Fibroblast of mammary gland (primary cell): Measurements from ENCODE around the gene MTMR10.

Experiments
- DNase-seq: peaks from one replicate; pipeline ENCODE4 v3.0.0-alpha.2; 2010; ENCODE audit warnings: low read depth
- H3K4me3 ChIP-seq: 2 replicates; pipeline ENCODE4 v1.5.1; 2011; ENCODE audit warnings: low read depth, mild to moderate bottlenecking, low read length, moderate library complexity; ENCODE audit not compliant: control insufficient read depth
- TF ChIP-seq, protein P1 (sequence below): conservative IDR thresholded peaks from 2 replicates; pipeline ENCODE4 v1.5.1; 2011; ENCODE audit warnings: low read depth, low read length, inconsistent platforms; ENCODE audit not compliant: control insufficient read depth, insufficient read depth

MTMR10 gene

DNA sequence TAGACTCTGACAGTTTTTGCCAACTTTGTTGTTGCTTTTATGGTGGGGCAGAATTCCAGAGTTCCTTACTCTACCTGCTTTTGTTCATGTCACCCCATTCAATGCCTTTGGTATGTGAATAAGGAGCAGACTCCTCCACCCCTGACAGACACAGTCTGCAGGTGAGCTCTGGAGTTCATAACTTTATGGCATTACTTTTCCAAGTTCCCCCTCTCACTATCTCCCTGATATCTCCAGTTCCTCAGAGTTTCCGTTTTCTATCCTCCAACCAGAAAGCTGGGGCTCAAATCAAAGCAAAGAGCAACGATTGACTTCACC, 23.1 kb upstream of the MTMR10 start:
- no peak for DNase-seq
- TF ChIP-seq, protein P1, sequence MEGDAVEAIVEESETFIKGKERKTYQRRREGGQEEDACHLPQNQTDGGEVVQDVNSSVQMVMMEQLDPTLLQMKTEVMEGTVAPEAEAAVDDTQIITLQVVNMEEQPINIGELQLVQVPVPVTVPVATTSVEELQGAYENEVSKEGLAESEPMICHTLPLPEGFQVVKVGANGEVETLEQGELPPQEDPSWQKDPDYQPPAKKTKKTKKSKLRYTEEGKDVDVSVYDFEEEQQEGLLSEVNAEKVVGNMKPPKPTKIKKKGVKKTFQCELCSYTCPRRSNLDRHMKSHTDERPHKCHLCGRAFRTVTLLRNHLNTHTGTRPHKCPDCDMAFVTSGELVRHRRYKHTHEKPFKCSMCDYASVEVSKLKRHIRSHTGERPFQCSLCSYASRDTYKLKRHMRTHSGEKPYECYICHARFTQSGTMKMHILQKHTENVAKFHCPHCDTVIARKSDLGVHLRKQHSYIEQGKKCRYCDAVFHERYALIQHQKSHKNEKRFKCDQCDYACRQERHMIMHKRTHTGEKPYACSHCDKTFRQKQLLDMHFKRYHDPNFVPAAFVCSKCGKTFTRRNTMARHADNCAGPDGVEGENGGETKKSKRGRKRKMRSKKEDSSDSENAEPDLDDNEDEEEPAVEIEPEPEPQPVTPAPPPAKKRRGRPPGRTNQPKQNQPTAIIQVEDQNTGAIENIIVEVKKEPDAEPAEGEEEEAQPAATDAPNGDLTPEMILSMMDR = no peak
- no peak overlapping the region for H3K4me3 ChIP-seq

DNA sequence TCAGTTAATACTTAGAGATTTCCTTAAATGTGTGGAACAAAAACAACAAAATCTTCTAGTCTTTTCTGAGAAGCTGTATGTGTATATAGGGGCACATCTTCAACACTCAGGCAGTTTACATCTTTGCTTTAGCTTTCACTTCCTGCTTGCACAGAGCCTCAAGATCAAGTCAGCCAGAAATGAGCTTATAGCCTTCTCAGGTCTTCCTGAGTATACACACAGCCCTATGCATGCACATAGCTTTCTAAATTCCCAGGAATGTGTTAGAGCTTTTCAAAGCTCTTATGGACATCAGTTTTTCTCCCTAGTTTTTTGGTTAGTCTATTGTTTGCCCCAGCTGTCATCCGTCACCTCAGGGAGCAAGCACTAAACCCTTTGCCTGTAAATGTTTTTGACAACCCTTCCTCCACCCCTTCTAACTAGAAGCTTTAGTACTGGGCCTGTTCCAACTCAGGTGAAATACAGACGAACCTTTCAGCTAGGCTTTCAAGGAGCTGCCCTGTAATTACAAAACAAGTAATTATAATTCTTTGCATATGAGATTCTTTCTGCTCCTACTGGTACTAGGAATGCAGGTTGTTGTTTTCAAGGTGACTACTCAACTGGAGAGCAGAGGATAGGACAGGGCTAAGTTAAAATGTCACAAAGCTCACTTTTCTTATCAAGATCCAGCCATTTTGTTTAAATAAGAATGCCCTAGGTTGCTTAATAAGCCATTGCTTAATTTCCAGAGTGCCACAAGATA, 22.6 kb upstream of the MTMR10 start:
- no peak for DNase-seq
- TF ChIP-seq, protein P1 = no peak
- no peak overlapping the region for H3K4me3 ChIP-seq

DNA sequence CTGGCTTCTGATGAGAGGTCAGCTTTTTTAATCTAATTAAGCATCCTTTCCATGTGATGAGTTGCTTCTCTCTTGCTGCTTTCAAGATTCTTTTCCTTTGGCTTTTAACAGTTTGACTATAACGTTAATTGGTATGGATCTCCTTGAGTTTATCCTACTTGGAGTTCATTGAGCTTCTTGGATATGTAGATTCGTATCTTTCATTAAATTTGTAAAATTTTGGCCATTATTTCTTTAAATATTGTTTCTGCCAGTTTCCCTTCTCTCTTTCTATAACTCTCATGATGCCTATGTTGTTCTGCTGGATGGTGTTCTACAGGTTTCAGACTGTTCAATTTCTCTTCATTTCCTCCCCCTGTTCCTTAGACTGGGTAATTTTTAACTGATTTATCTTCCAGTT, 21.0 kb upstream of the MTMR10 start:
- DNase-seq = no peak
- TF ChIP-seq, protein P1 = no peak

DNA sequence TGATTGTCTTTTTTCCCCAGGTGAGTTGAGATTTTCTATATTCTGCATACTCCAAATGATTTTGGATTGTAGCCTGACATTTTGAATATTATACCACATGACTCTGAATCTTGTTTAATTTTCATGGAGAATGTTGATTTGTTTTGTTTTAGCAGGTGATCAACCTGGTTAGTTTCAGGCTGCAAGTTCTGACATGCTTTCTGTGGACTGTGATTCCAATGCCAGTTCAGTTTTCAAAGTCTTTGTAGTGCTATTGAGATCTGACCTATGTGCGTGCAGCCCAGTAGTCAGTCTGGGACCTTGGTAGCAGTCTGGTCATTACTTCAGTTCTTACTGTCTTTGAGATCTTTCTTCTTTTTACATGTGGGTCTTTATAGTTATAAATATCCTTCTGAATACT, 18.6 kb upstream of the MTMR10 start:
- DNase-seq = no peak
- no peak overlapping the region for H3K4me3 ChIP-seq
- TF ChIP-seq, protein P1 = no peak

More for the DNA sequence above, 21.0 kb upstream of the MTMR10 start:
- H3K4me3 ChIP-seq = no peak overlapping the region

DNA sequence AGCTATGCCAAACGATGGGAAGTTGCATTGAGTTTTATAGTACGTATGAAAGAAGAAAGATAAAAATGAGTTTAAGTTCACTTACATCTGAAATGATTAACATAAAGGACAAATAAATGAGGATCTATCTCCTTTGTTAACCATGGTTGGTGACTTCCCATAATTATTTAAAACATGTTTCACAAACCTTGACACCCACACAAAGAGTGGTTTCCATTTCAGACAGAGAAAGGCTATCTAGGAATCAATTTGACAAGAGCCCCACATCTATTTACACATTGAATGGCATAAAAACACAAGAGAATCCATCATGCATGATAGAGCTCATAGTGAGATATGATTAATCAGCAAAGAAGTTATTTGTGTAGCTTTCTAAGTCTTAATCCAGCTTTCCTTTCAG, 14.2 kb upstream of the MTMR10 start:
- no peak for DNase-seq
- TF ChIP-seq, protein P1 = no peak
- no peak overlapping the region for H3K4me3 ChIP-seq

DNA sequence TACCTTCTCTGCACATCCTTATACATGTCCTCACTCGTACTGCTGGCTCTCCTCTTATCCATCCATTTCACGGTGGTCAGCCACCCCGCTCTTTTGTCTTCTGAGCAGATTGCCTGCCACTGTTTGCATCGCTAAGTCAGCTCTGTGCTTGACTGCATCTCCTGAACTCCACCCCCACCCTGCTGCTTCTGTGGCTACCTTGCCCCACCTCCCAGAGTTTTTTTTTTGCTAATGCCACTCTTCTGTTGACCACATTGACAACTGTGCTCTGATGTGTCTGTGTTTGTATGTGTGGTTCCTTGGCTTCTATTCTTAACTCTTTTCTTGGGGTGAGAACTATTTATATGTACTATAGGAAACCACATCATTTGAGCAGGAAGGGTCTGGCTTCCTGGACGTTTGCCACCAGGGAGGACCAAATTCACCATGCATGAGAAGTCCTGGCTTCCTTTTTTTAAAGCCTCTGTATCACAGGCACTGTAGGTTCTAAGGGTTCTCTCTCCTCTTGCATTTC, 12.8 kb upstream of the MTMR10 start:
- TF ChIP-seq, protein P1 = no peak
- H3K4me3 ChIP-seq = no peak overlapping the region
- DNase-seq = no peak
